SK-N-SH treated with all-trans-retinoic acid at 6 μM for 48 hours (cell line): ENCODE results near the gene TMEM235.

Source experiments
- ATAC-seq: fragments of 200-7000 bp; cut with Tn5 transposase; 3 replicates; pipeline ENCODE4 v1.9.1; 2020; ENCODE audit warnings: mild to moderate bottlenecking, moderate library complexity
- ARNTL ChIP-seq: fragments of 450-650 bp; formaldehyde crosslinking; IDR thresholded peaks from 2 replicates; pipeline ENCODE4 v1.5.0; 2020; ENCODE audit warnings: low read depth, mild to moderate bottlenecking, moderate library complexity, borderline replicate concordance
- BACH2 ChIP-seq: fragments of 250-450 bp; sonication (Bioruptor Pico); IDR thresholded peaks from 2 replicates; pipeline ENCODE4 v1.9.0; 2021; ENCODE audit warnings: mild to moderate bottlenecking, borderline replicate concordance
- CREB5 ChIP-seq: fragments of 250-450 bp; sonication (Bioruptor Pico); IDR thresholded peaks from 2 replicates; pipeline ENCODE4 v1.5.1; 2020; ENCODE audit warnings: low read depth, mild to moderate bottlenecking, moderate library complexity
- CSDC2 ChIP-seq: fragments of 250-450 bp; sonication (Bioruptor Pico); IDR thresholded peaks from 2 replicates; pipeline ENCODE4 v1.5.0; 2020; ENCODE audit warnings: mild to moderate bottlenecking, moderate library complexity
- ESRRG ChIP-seq: fragments of 250-450 bp; sonication (Bioruptor Pico); IDR thresholded peaks from 2 replicates; pipeline ENCODE4 v1.6.1; 2021; ENCODE audit warnings: mild to moderate bottlenecking
- GLIS3 ChIP-seq: fragments of 250-450 bp; sonication (Bioruptor Pico); IDR thresholded peaks from 2 replicates; pipeline ENCODE4 v1.5.0; 2020; ENCODE audit warnings: mild to moderate bottlenecking, moderate library complexity
- ISL1 ChIP-seq: fragments of 250-450 bp; sonication (Bioruptor Pico); IDR thresholded peaks from 2 replicates; pipeline ENCODE4 v2.1.2; 2022; ENCODE audit warnings: mild to moderate bottlenecking, moderate library complexity
- OSR1 ChIP-seq: fragments of 250-450 bp; sonication (Bioruptor Pico); IDR thresholded peaks from 2 replicates; pipeline ENCODE4 v1.8.0; 2022; ENCODE audit warnings: moderate library complexity, mild to moderate bottlenecking, inconsistent platforms
- PATZ1 ChIP-seq: fragments of 250-450 bp; sonication (Bioruptor Pico); IDR thresholded peaks from 2 replicates; pipeline ENCODE4 v1.8.0; 2020; ENCODE audit warnings: mild to moderate bottlenecking, moderate library complexity, borderline replicate concordance
- POU6F1 ChIP-seq: fragments of 250-450 bp; sonication (Bioruptor Pico); IDR thresholded peaks from 2 replicates; pipeline ENCODE4 v1.8.0; 2021; ENCODE audit warnings: low read depth, mild to moderate bottlenecking, moderate library complexity, borderline replicate concordance
- PPARA ChIP-seq: fragments of 250-450 bp; sonication (Bioruptor Pico); IDR thresholded peaks from 2 replicates; pipeline ENCODE4 v1.5.0; 2020; ENCODE audit warnings: mild to moderate bottlenecking, borderline replicate concordance
- RARB ChIP-seq: fragments of 250-450 bp; sonication (Bioruptor Pico); IDR thresholded peaks from 2 replicates; pipeline ENCODE4 v1.8.0; 2021; ENCODE audit warnings: mild to moderate bottlenecking, moderate library complexity
- TCF4 ChIP-seq: fragments of 250-450 bp; sonication (Bioruptor Pico); IDR thresholded peaks from 2 replicates; pipeline ENCODE4 v1.8.0; 2021; ENCODE audit warnings: mild to moderate bottlenecking, moderate library complexity, borderline replicate concordance
- TOX ChIP-seq: fragments of 250-450 bp; sonication (Bioruptor Pico); IDR thresholded peaks from 2 replicates; pipeline ENCODE4 v1.8.0; 2021; ENCODE audit warnings: mild to moderate bottlenecking, moderate library complexity, borderline replicate concordance
- TSHZ2 ChIP-seq: fragments of 250-450 bp; sonication (Bioruptor Pico); IDR thresholded peaks from 2 replicates; pipeline ENCODE4 v1.5.0; 2020; ENCODE audit warnings: mild to moderate bottlenecking, moderate library complexity
- ZC3H10 ChIP-seq: fragments of 250-450 bp; sonication (Bioruptor Pico); IDR thresholded peaks from 2 replicates; pipeline ENCODE4 v1.5.1; 2021; ENCODE audit warnings: mild to moderate bottlenecking, moderate library complexity
- ZFP3 ChIP-seq: fragments of 250-450 bp; sonication (Bioruptor Pico); IDR thresholded peaks from 2 replicates; pipeline ENCODE4 v1.5.0; 2020; ENCODE audit warnings: mild to moderate bottlenecking, moderate library complexity
- ZFP30 ChIP-seq: fragments of 450-650 bp; formaldehyde crosslinking; IDR thresholded peaks from 2 replicates; pipeline ENCODE4 v1.5.0; 2022; ENCODE audit warnings: mild to moderate bottlenecking, moderate library complexity
- ZNF565 ChIP-seq: fragments of 450-650 bp; formaldehyde crosslinking; conservative IDR thresholded peaks from 2 replicates; pipeline ENCODE4 v1.5.0; 2020; ENCODE audit warnings: low read depth, mild to moderate bottlenecking, moderate library complexity
- ZNF70 ChIP-seq: fragments of 450-650 bp; formaldehyde crosslinking; IDR thresholded peaks from 2 replicates; pipeline ENCODE4 v1.5.0; 2020; ENCODE audit warnings: mild to moderate bottlenecking, moderate library complexity
- ZNF8 ChIP-seq: fragments of 450-650 bp; formaldehyde crosslinking; IDR thresholded peaks from 2 replicates; pipeline ENCODE4 v1.5.0; 2020; ENCODE audit warnings: mild to moderate bottlenecking, moderate library complexity

TMEM235 gene

GRCh38 chr17:78278139-78278741 is 46.8 kb downstream of the TMEM235 start:
- ATAC-seq = no peak

GRCh38 chr17:78279360-78279990 is 48.0 kb downstream of the TMEM235 start:
- no peak for ATAC-seq
- no peak for TF ChIP-seq BACH2 (CRISPR knock-in tag)
- no peak for TF ChIP-seq ESRRG (CRISPR knock-in tag)
- no peak for TF ChIP-seq RARB (CRISPR knock-in tag)
- TF ChIP-seq ZNF70 (CRISPR knock-in tag) = no peak
- no peak for TF ChIP-seq GLIS3 (CRISPR knock-in tag)
- no peak for TF ChIP-seq TSHZ2 (CRISPR knock-in tag)
- no peak for TF ChIP-seq ARNTL (CRISPR knock-in tag)
- TF ChIP-seq PATZ1 (CRISPR knock-in tag) = no peak
- TF ChIP-seq OSR1 (CRISPR knock-in tag) = no peak
- no peak for TF ChIP-seq PPARA
- no peak for TF ChIP-seq POU6F1 (CRISPR knock-in tag)
- no peak for TF ChIP-seq ISL1

More at GRCh38 chr17:78278139-78278741, 46.8 kb downstream of the TMEM235 start:
- no peak for TF ChIP-seq ZNF70 (CRISPR knock-in tag)
- no peak for TF ChIP-seq CSDC2 (CRISPR knock-in tag)
- no peak for TF ChIP-seq ZC3H10
- no peak for TF ChIP-seq TOX (CRISPR knock-in tag)
- TF ChIP-seq ZNF8 (CRISPR knock-in tag) = no peak
- TF ChIP-seq TSHZ2 (CRISPR knock-in tag) = no peak
- no peak for TF ChIP-seq ISL1
- no peak for TF ChIP-seq ZFP30 (CRISPR knock-in tag)
- TF ChIP-seq PPARA = no peak
- TF ChIP-seq CREB5 (CRISPR knock-in tag) = no peak
- no peak for TF ChIP-seq BACH2 (CRISPR knock-in tag)
- TF ChIP-seq ZNF565 (CRISPR knock-in tag) = no peak
- TF ChIP-seq ESRRG (CRISPR knock-in tag) = no peak
- no peak for TF ChIP-seq ZFP3 (CRISPR knock-in tag)
- TF ChIP-seq POU6F1 (CRISPR knock-in tag) = no peak
- no peak for TF ChIP-seq OSR1 (CRISPR knock-in tag)
- TF ChIP-seq TCF4 (CRISPR knock-in tag) = no peak
- TF ChIP-seq GLIS3 (CRISPR knock-in tag) = no peak
- no peak for TF ChIP-seq RARB (CRISPR knock-in tag)
